ENCODE results near the gene ARID1B. TPM values are rescaled to one million over a fixed set of nuclear protein-coding genes. Genes with fewer than 3 reads are reported as not detected.

The ARID1B gene
- total and polyA plus RNA-seq, 2 of the 13 experiments (the other 11 are each of a cell fraction or from before 2014, with no cell fraction given), result 20.1 to 32.6 TPM

DNA sequence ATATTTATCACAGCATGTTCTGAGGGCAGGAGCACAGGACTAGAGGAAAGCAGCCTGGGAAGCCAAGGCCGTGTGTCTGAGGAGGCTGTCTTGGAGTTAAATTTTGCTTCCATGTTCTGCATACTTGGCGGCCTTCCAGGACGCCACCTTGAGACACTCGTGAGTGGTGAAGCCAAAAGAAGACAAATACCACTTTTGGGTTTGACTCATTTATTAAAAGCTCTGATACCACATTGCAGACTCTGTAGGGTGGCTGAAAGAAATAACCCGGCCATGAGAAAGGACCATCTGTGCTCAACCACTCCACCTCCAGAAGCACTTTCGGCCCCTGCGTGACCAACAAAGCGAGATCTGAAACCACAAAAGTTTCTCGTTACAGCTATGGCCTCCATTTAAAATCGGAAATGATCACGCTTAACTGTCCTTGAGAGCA, 426.1 kb downstream of the ARID1B start:
- H3K36me3 ChIP-seq (replicated peaks in 1 of 2; ENCODE audit: control insufficient read depth in 1 of 2, insufficient read depth in 2 of 2, low read length in 2 of 2), result peaks cover 36 to 77% of the 10 kb centered on the region in 2 experiments
- BruUV-seq (replicated peaks), result no TSS peak

DNA sequence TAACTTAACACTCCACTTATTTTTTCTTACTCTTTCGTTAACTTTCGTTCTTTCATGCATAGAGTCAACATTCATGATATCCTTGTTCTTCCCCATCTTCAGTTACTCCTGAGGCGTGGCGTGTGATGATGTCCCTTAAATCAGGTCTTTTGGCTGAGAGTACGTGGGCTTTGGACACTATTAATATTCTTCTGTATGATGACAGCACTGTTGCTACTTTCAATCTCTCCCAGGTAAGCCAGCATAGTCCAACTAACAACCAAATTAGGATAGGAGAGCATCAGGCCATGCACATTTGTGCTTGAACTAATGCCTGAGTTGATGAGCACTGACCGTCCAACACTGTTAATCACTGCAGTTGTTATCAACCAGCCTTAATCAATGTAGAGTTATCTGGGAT, 426.6 kb downstream of the ARID1B start:
- TF ChIP-seq, protein P1, sequence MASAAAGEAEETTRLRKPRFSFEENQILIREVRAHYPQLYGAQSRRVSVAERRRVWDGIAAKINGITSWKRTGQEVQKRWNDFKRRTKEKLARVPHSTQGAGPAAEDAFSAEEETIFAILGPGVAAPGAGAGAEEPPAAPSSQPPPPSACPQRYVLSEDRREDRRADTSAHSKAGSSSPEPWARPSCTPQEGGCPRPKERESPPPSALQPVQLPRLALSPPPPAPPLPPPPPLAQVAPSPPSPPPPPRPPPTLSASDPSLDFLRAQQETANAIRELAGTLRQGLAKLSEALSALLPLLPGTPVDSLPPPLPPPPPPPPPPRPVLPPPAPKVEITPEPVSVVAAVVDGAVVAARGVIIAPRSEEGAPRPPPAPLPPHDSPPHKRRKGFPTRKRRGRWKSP (CRISPR knock-in tag; IDR thresholded peaks at IDR 0.05), result no peak
- TF ChIP-seq, protein P2, sequence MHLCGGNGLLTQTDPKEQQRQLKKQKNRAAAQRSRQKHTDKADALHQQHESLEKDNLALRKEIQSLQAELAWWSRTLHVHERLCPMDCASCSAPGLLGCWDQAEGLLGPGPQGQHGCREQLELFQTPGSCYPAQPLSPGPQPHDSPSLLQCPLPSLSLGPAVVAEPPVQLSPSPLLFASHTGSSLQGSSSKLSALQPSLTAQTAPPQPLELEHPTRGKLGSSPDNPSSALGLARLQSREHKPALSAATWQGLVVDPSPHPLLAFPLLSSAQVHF (CRISPR knock-in tag; IDR thresholded peaks at IDR 0.05), result 0 out of 2 replicates have a peak, but pooled peaks have one; percentile 30
- TF ChIP-seq ZNF230 (CRISPR knock-in tag; IDR thresholded peaks at IDR 0.05) (no peak), MTF2 (CRISPR knock-in tag; IDR thresholded peaks at IDR 0.05; ENCODE audit: borderline replicate concordance) (no peak), MLLT10 (CRISPR knock-in tag; IDR thresholded peaks at IDR 0.05) (no peak), SRSF1 (optimal IDR thresholded peaks at IDR 0.05; ENCODE audit: low read depth, low read length) (no peak), KDM5A (IDR thresholded peaks at IDR 0.05; ENCODE audit: borderline replicate concordance, low read length) (no peak)
- TF ChIP-seq, protein P3, sequence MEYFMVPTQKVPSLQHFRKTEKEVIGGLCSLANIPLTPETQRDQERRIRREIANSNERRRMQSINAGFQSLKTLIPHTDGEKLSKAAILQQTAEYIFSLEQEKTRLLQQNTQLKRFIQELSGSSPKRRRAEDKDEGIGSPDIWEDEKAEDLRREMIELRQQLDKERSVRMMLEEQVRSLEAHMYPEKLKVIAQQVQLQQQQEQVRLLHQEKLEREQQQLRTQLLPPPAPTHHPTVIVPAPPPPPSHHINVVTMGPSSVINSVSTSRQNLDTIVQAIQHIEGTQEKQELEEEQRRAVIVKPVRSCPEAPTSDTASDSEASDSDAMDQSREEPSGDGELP (IDR thresholded peaks at IDR 0.05; ENCODE audit: borderline replicate concordance, low read depth), result no peak

More for the DNA sequence above, 426.1 kb downstream of the ARID1B start:
- H3K9ac ChIP-seq (ENCODE audit: insufficient read depth, low read depth, low read length), result no peak overlapping the region
- TF ChIP-seq NPAS2 (CRISPR knock-in tag; IDR thresholded peaks at IDR 0.05; ENCODE audit: borderline replicate concordance), result no peak
- no peak for TF ChIP-seq SRSF1 (optimal IDR thresholded peaks at IDR 0.05; ENCODE audit: low read depth, low read length)
- TF ChIP-seq ZNF792 (CRISPR knock-in tag; IDR thresholded peaks at IDR 0.05), result no peak
- TF ChIP-seq, protein P2 (CRISPR knock-in tag; IDR thresholded peaks at IDR 0.05), result no peak
- no peak for TF ChIP-seq SP5 (CRISPR knock-in tag; IDR thresholded peaks at IDR 0.05; ENCODE audit: borderline replicate concordance, low read depth)
- DNase-seq (ENCODE audit: low spot score) (no peak), FAIRE-seq (no peak), ATAC-seq (no peak)
- in situ Hi-C loops (cut with HindIII; ENCODE audit: extremely low pct_ligation_motif_present, low pct_unique_long_range_greater_than_20kb), result no loop called here
- H3K9me3 ChIP-seq (ENCODE audit: low read length), result no peaks in the 10 kb centered on the region
- intact Hi-C loops (cut with micrococcal nuclease; ENCODE audit: unreplicated experiment), result no loop called here
- no peak overlapping the region for H3K4me3 ChIP-seq (replicated peaks in 1 of 3; ENCODE audit: insufficient read depth in 1 of 3, low read depth in 2 of 3, low read length in 3 of 3)
- 98% methylated on average over 11 of the region's 11 CpGs for WGBS (ENCODE audit: low lambda C conversion rate)
- H3K27me3 ChIP-seq (ENCODE audit: control insufficient read depth in 1 of 2, insufficient read depth in 2 of 2, low read length in 2 of 2), result no peaks in the 10 kb centered on the region
- H3K79me2 ChIP-seq (ENCODE audit: insufficient read depth, low read length), result no peaks in the 10 kb centered on the region
- POLR2A ChIA-PET, result no interaction called here
- CTCF ChIA-PET (ENCODE audit: low intra/inter-chr PET ratio, low total read pairs), result no interaction called here
- H3K4me1 ChIP-seq (ENCODE audit: insufficient read depth, low read length), result no peaks in the 10 kb centered on the region
- H3K27ac ChIP-seq (ENCODE audit: extremely low read length, insufficient read depth, low read length), result no peak overlapping the region
- H3K4me2 ChIP-seq (ENCODE audit: low read depth, low read length), result no peak overlapping the region
- H2AFZ ChIP-seq (ENCODE audit: low read length), result no peak overlapping the region
- H4K20me1 ChIP-seq (ENCODE audit: insufficient read depth, low read length), result no peaks in the 10 kb centered on the region

More for the DNA sequence above, 426.6 kb downstream of the ARID1B start:
- intact Hi-C loops (cut with micrococcal nuclease; ENCODE audit: unreplicated experiment), result no loop called here
- no peaks in the 10 kb centered on the region for H3K4me1 ChIP-seq (ENCODE audit: insufficient read depth, low read length)
- no peak overlapping the region for H3K4me3 ChIP-seq (replicated peaks in 1 of 3; ENCODE audit: insufficient read depth in 1 of 3, low read depth in 2 of 3, low read length in 3 of 3)
- H2AFZ ChIP-seq (ENCODE audit: low read length), result no peak overlapping the region
- ChIA-PET CTCF (ENCODE audit: low intra/inter-chr PET ratio, low total read pairs) (no interaction called here), POLR2A (no interaction called here)
- H3K9ac ChIP-seq (ENCODE audit: insufficient read depth, low read depth, low read length), result no peak overlapping the region
- in situ Hi-C loops (cut with HindIII; ENCODE audit: extremely low pct_ligation_motif_present, low pct_unique_long_range_greater_than_20kb), result no loop called here
- ATAC-seq, result no peak
- no peaks in the 10 kb centered on the region for H3K9me3 ChIP-seq (ENCODE audit: low read length)
- no peak overlapping the region for H3K4me2 ChIP-seq (ENCODE audit: low read depth, low read length)
- 96% methylated on average over 6 of the region's 6 CpGs for WGBS (ENCODE audit: low lambda C conversion rate)
- peaks cover 37 to 74% of the 10 kb centered on the region in 2 experiments for H3K36me3 ChIP-seq (replicated peaks in 1 of 2; ENCODE audit: control insufficient read depth in 1 of 2, insufficient read depth in 2 of 2, low read length in 2 of 2)
- no peak for DNase-seq (ENCODE audit: low spot score)
- no peaks in the 10 kb centered on the region for H3K79me2 ChIP-seq (ENCODE audit: insufficient read depth, low read length)
- no TSS peak for BruUV-seq (replicated peaks)
- H3K27me3 ChIP-seq (ENCODE audit: control insufficient read depth in 1 of 2, insufficient read depth in 2 of 2, low read length in 2 of 2), result no peaks in the 10 kb centered on the region
- H3K27ac ChIP-seq (ENCODE audit: extremely low read length, insufficient read depth, low read length), result no peak overlapping the region
- FAIRE-seq, result no peak
- no peaks in the 10 kb centered on the region for H4K20me1 ChIP-seq (ENCODE audit: insufficient read depth, low read length)
